ENCODE data around the gene TMEM53.

GRCh38 chr1:44700573-44700972 is 26.3 kb upstream of the TMEM53 start:
- no peak for TF ChIP-seq POLR2A (IDR thresholded peaks at IDR 0.05)
- TF ChIP-seq, protein P1, sequence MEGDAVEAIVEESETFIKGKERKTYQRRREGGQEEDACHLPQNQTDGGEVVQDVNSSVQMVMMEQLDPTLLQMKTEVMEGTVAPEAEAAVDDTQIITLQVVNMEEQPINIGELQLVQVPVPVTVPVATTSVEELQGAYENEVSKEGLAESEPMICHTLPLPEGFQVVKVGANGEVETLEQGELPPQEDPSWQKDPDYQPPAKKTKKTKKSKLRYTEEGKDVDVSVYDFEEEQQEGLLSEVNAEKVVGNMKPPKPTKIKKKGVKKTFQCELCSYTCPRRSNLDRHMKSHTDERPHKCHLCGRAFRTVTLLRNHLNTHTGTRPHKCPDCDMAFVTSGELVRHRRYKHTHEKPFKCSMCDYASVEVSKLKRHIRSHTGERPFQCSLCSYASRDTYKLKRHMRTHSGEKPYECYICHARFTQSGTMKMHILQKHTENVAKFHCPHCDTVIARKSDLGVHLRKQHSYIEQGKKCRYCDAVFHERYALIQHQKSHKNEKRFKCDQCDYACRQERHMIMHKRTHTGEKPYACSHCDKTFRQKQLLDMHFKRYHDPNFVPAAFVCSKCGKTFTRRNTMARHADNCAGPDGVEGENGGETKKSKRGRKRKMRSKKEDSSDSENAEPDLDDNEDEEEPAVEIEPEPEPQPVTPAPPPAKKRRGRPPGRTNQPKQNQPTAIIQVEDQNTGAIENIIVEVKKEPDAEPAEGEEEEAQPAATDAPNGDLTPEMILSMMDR (IDR thresholded peaks at IDR 0.05): no peak
